H9 (cell line): Measurements from ENCODE around the gene NAT14. TPM values are rescaled to one million over a fixed set of nuclear protein-coding genes. Genes with fewer than 3 reads are reported as not detected.

Experiments used
- DNase-seq: peaks from one replicate; pipeline ENCODE4 v3.0.0-alpha.2; 2017
- H2AFZ ChIP-seq: one replicate; pipeline ENCODE4 v1.6.1; 2013; ENCODE audit warnings: mild to moderate bottlenecking, low read length, control low read depth, moderate library complexity
- H2AK5ac ChIP-seq: 2 replicates; pipeline ENCODE4 v1.6.1; 2013; ENCODE audit warnings: low read length, control low read depth, mixed read lengths; ENCODE audit not compliant: insufficient read length
- H2BK120ac ChIP-seq: one replicate; pipeline ENCODE4 v1.6.1; 2013; ENCODE audit warnings: low read depth, mild to moderate bottlenecking, low read length, control low read depth, inconsistent platforms; ENCODE audit not compliant: poor library complexity, severe bottlenecking
- H2BK12ac ChIP-seq: 2 replicates; pipeline ENCODE4 v1.6.1; 2013; ENCODE audit warnings: low read length, control low read depth, mixed read lengths, low read depth; ENCODE audit not compliant: insufficient read length
- H2BK15ac ChIP-seq: 2 replicates; pipeline ENCODE4 v1.6.1; 2013; ENCODE audit warnings: low read depth, low read length, control low read depth
- H2BK20ac ChIP-seq: one replicate; pipeline ENCODE4 v1.6.1; 2013; ENCODE audit warnings: low read depth, mild to moderate bottlenecking, low read length, control low read depth, inconsistent platforms; ENCODE audit not compliant: poor library complexity, severe bottlenecking
- H2BK5ac ChIP-seq: 2 replicates; pipeline ENCODE4 v1.6.1; 2013; ENCODE audit warnings: low read length, control low read depth, mixed read lengths; ENCODE audit not compliant: insufficient read length
- H3K14ac ChIP-seq: 2 replicates; pipeline ENCODE4 v1.6.1; 2013; ENCODE audit warnings: low read length, control low read depth; ENCODE audit not compliant: insufficient read depth
- H3K18ac ChIP-seq: 2 replicates; pipeline ENCODE4 v1.6.1; 2013; ENCODE audit warnings: low read depth, mild to moderate bottlenecking, mixed read lengths, low read length, control low read depth; ENCODE audit not compliant: insufficient read length
- H3K23ac ChIP-seq: 2 replicates; pipeline ENCODE4 v1.6.1; 2013; ENCODE audit warnings: low read length, control low read depth, mixed read lengths, low read depth; ENCODE audit not compliant: insufficient read length
- H3K23me2 ChIP-seq: 2 replicates; pipeline ENCODE4 v1.6.1; 2013; ENCODE audit warnings: low read depth, mild to moderate bottlenecking, mixed read lengths, low read length, control low read depth; ENCODE audit not compliant: insufficient read length, poor library complexity, severe bottlenecking
- H3K27ac ChIP-seq: 2 replicates; pipeline ENCODE4 v1.5.1; 2013; ENCODE audit warnings: low read length, control low read depth, mixed read lengths, low read depth; ENCODE audit not compliant: insufficient read length
- H3K27me3 ChIP-seq: 2 replicates; pipeline ENCODE4 v1.6.1; 2013; ENCODE audit warnings: low read length, control low read depth, inconsistent platforms; ENCODE audit not compliant: insufficient read depth
- H3K4ac ChIP-seq: 2 replicates; pipeline ENCODE4 v1.6.1; 2013; ENCODE audit warnings: low read depth, mild to moderate bottlenecking, control low read depth, inconsistent platforms, low read length, moderate library complexity
- H3K4me1 ChIP-seq: 2 replicates; pipeline ENCODE4 v1.6.1; 2013; ENCODE audit warnings: low read length, control low read depth, inconsistent platforms; ENCODE audit not compliant: insufficient read depth
- H3K4me2 ChIP-seq: 2 replicates; pipeline ENCODE4 v1.6.1; 2013; ENCODE audit warnings: low read length, control low read depth, mixed read lengths; ENCODE audit not compliant: insufficient read length, insufficient read depth
- H3K56ac ChIP-seq: 2 replicates; pipeline ENCODE4 v1.6.1; 2013; ENCODE audit warnings: low read depth, mild to moderate bottlenecking, mixed read lengths, low read length, control low read depth; ENCODE audit not compliant: insufficient read length
- H3K79me1 ChIP-seq: 2 replicates; pipeline ENCODE4 v1.6.1; 2013; ENCODE audit warnings: low read depth, mild to moderate bottlenecking, moderate library complexity, low read length, control low read depth, inconsistent platforms; ENCODE audit not compliant: insufficient read depth, poor library complexity, severe bottlenecking
- H3K79me2 ChIP-seq: 2 replicates; pipeline ENCODE4 v1.6.1; 2013; ENCODE audit warnings: low read length, control low read depth, inconsistent platforms; ENCODE audit not compliant: insufficient read depth
- H3K9ac ChIP-seq: 2 replicates; pipeline ENCODE4 v1.6.1; 2013; ENCODE audit warnings: low read length, control low read depth, mixed read lengths; ENCODE audit not compliant: insufficient read length; ENCODE audit errors: extremely low read depth
- H3K9me3 ChIP-seq: one replicate; pipeline ENCODE4 v1.6.1; 2013; ENCODE audit warnings: low read depth, low read length, inconsistent platforms; ENCODE audit not compliant: control insufficient read depth
- H3T11ph ChIP-seq: one replicate; pipeline ENCODE4 v1.6.1; 2013; ENCODE audit warnings: mild to moderate bottlenecking, low read length, control low read depth, inconsistent platforms
- H4K20me1 ChIP-seq: one replicate; pipeline ENCODE4 v1.6.1; 2013; ENCODE audit not compliant: control insufficient read depth, insufficient read length, insufficient read depth
- H4K5ac ChIP-seq: 2 replicates; pipeline ENCODE4 v1.6.1; 2013; ENCODE audit warnings: low read depth, mild to moderate bottlenecking, mixed read lengths, low read length, control low read depth; ENCODE audit not compliant: insufficient read length
- H4K8ac ChIP-seq: replicated peaks from 2 replicates; pipeline ENCODE4 v1.6.1; 2013; ENCODE audit warnings: low read length, control low read depth, mixed read lengths, low read depth; ENCODE audit not compliant: insufficient read length
- H4K91ac ChIP-seq: 2 replicates; pipeline ENCODE4 v1.6.1; 2013; ENCODE audit warnings: low read depth, mild to moderate bottlenecking, moderate library complexity, mixed read lengths, low read length, control low read depth; ENCODE audit not compliant: insufficient read length
- H3K27ac Mint-ChIP-seq, 3 experiments: 2 replicates in 2 of 3; 3 replicates in 1 of 3; pipeline ENCODE4 v1.8.0; 2020 to 2021; ENCODE audit warnings: mixed read lengths in 3 of 3, mild to moderate bottlenecking in 1 of 3, moderate library complexity in 1 of 3
- H3K27me3 Mint-ChIP-seq: 2 replicates; pipeline ENCODE4 v1.8.0; 2021; ENCODE audit warnings: low read depth, mild to moderate bottlenecking, moderate library complexity, mixed read lengths
- H3K36me3 Mint-ChIP-seq, 3 experiments: 2 replicates in 2 of 3; 3 replicates in 1 of 3; pipeline ENCODE4 v1.8.0; 2020 to 2021; ENCODE audit warnings: low read depth in 3 of 3, mixed read lengths in 3 of 3; ENCODE audit not compliant: insufficient read depth in 1 of 3
- H3K4me1 Mint-ChIP-seq, 2 experiments: 2 replicates each; pipeline ENCODE4 v1.8.0; 2020; ENCODE audit warnings: mixed read lengths in 2 of 2
- H3K4me3 Mint-ChIP-seq, 2 experiments: 2 replicates in 1 of 2; 3 replicates in 1 of 2; pipeline ENCODE4 v1.8.0; 2020 to 2021; ENCODE audit warnings: mild to moderate bottlenecking in 2 of 2, mixed read lengths in 2 of 2, moderate library complexity in 1 of 2
- H3K9me3 Mint-ChIP-seq, 2 experiments: 2 replicates in 1 of 2; 3 replicates in 1 of 2; pipeline ENCODE4 v1.8.0; 2020; ENCODE audit warnings: mild to moderate bottlenecking in 2 of 2, mixed read lengths in 2 of 2, moderate library complexity in 1 of 2
- CTCF ChIP-seq: fragments of 200-600 bp; sonication (generic); conservative IDR thresholded peaks from 3 replicates; pipeline ENCODE4 v1.8.0; 2021; ENCODE audit warnings: antibody characterized with exemption, mild to moderate bottlenecking
- WGBS: extraction: QIAGEN DNeasy Blood & Tissue Kit; methylation state at CpG from one replicate; pipeline ENCODE4 v1.1.7; 2013; ENCODE audit warnings: missing lambda C conversion rate, low lambda C conversion rate, mixed read lengths; ENCODE audit not compliant: insufficient read length; ENCODE audit errors: extremely low coverage; 5-methylcytosine and 5-hydroxymethylcytosine counted together
- total RNA-seq: library from RNA; stranded (reverse); gene quantifications from 2 replicates; pipeline ENCODE4 v1.2.1, GENCODE V29; 2021

The NAT14 gene
- total RNA-seq, 1 experiment from 2014 or later = 51.2 TPM

GRCh38 chr19:55439052-55439451 is 45.9 kb upstream of the NAT14 start:
- H3K27ac ChIP-seq = no peak overlapping the region
- Mint-ChIP-seq H3K4me3 (peak overlapping the region in 1 of 2 experiments; percentile 48; a peak in 1 of 5 replicates), H3K27me3 (peaks cover 52% of the 10 kb centered on the region), H3K4me1 (peaks cover 11 to 28% of the 10 kb centered on the region in 2 experiments), H3K9me3 (peaks cover 0 to 5% of the 10 kb centered on the region in 2 experiments; a peak in 2 of 5 replicates), H3K27ac (no peak overlapping the region), H3K36me3 (no peaks in the 10 kb centered on the region; a peak in 1 of 7 replicates)
- H3K4ac ChIP-seq = no peak overlapping the region
- H4K8ac ChIP-seq = no peak overlapping the region
- no peaks in the 10 kb centered on the region for H3K79me1 ChIP-seq
- DNase-seq = no peak
- no peaks in the 10 kb centered on the region for H3K79me2 ChIP-seq
- H3K4me1 ChIP-seq = 0 out of 2 replicates have a peak, but pooled peaks cover 2% of the 10 kb centered on the region
- no peak overlapping the region for H2AK5ac ChIP-seq
- no peak overlapping the region for H3K9ac ChIP-seq
- no peak for TF ChIP-seq CTCF
- H3K14ac ChIP-seq = no peak overlapping the region
- no peak overlapping the region for H2BK120ac ChIP-seq
- peaks cover 17% of the 10 kb centered on the region for H3K27me3 ChIP-seq
- H3T11ph ChIP-seq = no peak overlapping the region
- peaks cover 24% of the 10 kb centered on the region for H3K23me2 ChIP-seq
- no peak overlapping the region for H3K23ac ChIP-seq
- no peak overlapping the region for H2BK20ac ChIP-seq
- WGBS = no CpG with 5 or more reads among the region's 5 CpGs
- no peak overlapping the region for H2AFZ ChIP-seq
- no peaks in the 10 kb centered on the region for H4K20me1 ChIP-seq
- H2BK15ac ChIP-seq = no peak overlapping the region
- no peak overlapping the region for H3K18ac ChIP-seq
- no peak overlapping the region for H2BK5ac ChIP-seq
- H4K5ac ChIP-seq = no peak overlapping the region
- H3K9me3 ChIP-seq = no peaks in the 10 kb centered on the region
- no peak overlapping the region for H3K56ac ChIP-seq
- H2BK12ac ChIP-seq = no peak overlapping the region
- H3K4me2 ChIP-seq = no peak overlapping the region
- H4K91ac ChIP-seq = no peak overlapping the region
